Cerebellar nuclear complex (tissue), 1 donor: ENCODE results near the gene UBE2K.
"Not testable (repeated sequence)": the region's sequence is repeated elsewhere in the genome, so short reads cannot be mapped to it uniquely, and the experiment has no call there.

Experiments
- DNase-seq, 2 experiments: peaks; one replicate each; lab custom pipeline; 2025; lab: John Stamatoyannopoulos, UW

The UBE2K gene

GRCh38 chr4:39697740-39698423 is at the start of gene UBE2K:
TSS of gene UBE2K (plus strand) at chr4:39698136. CDS start at chr4:39698328, 192 bp downstream.
- DNase-seq: peak in 1 of 2 experiments; percentile 29

GRCh38 chr4:39648213-39648612 is 49.7 kb upstream of the UBE2K start:
- DNase-seq: no peak

GRCh38 chr4:39648827-39649558 is 48.9 kb upstream of the UBE2K start:
- peak in 1 of 2 experiments; percentile 27 for DNase-seq

GRCh38 chr4:39649639-39650265 is 48.2 kb upstream of the UBE2K start:
- no peak for DNase-seq

- DNase-seq: not testable (repeated sequence)
Observed at GRCh38 chr4:39651586-39651985, 46.4 kb upstream of the UBE2K start.

- DNase-seq: no peak
Observed at GRCh38 chr4:39655211-39655610, 42.7 kb upstream of the UBE2K start.

- no peak for DNase-seq
Observed at GRCh38 chr4:39655876-39656275, 42.1 kb upstream of the UBE2K start.

- not testable (repeated sequence) for DNase-seq
Observed at GRCh38 chr4:39656638-39657037, 41.3 kb upstream of the UBE2K start.

GRCh38 chr4:39657465-39657864 is 40.5 kb upstream of the UBE2K start:
- no peak for DNase-seq

GRCh38 chr4:39658756-39659155 is 39.2 kb upstream of the UBE2K start:
- no peak for DNase-seq

- no peak for DNase-seq
Observed at GRCh38 chr4:39660045-39660444, 37.9 kb upstream of the UBE2K start.

GRCh38 chr4:39660757-39661156 is 37.2 kb upstream of the UBE2K start:
- DNase-seq: no peak

GRCh38 chr4:39662683-39663082 is 35.3 kb upstream of the UBE2K start:
- DNase-seq: no peak

GRCh38 chr4:39664828-39665731 is 32.9 kb upstream of the UBE2K start:
- DNase-seq: no peak

- no peak for DNase-seq
Observed at GRCh38 chr4:39667706-39668105, 30.2 kb upstream of the UBE2K start.

- no peak for DNase-seq
Observed at GRCh38 chr4:39668887-39669286, 29.0 kb upstream of the UBE2K start.

- not testable (repeated sequence) for DNase-seq
Observed at GRCh38 chr4:39670296-39670695, 27.6 kb upstream of the UBE2K start.

GRCh38 chr4:39675681-39676080 is 22.3 kb upstream of the UBE2K start:
- not testable (repeated sequence) for DNase-seq

GRCh38 chr4:39681003-39681402 is 16.9 kb upstream of the UBE2K start:
- DNase-seq: not testable (repeated sequence)

- no peak for DNase-seq
Observed at GRCh38 chr4:39682138-39682537, 15.8 kb upstream of the UBE2K start.

- DNase-seq: no peak
Observed at GRCh38 chr4:39685990-39686389, 11.9 kb upstream of the UBE2K start.

- DNase-seq: no peak
Observed at GRCh38 chr4:39687014-39687413, 10.9 kb upstream of the UBE2K start.
